Activated CD4-positive, alpha-beta T cell treated with anti-CD3 and anti-CD28 coated beads for 4 hours (primary cell): ENCODE data around the gene PNN.
"Not testable (repeated sequence)": the region's sequence is repeated elsewhere in the genome, so short reads cannot be mapped to it uniquely, and the experiment has no call there.

Experiments used
- DNase-seq, 2 donors: peaks; one replicate each; pipeline ENCODE4 v3.0.0-alpha.2; 2020

Gene PNN

DNA sequence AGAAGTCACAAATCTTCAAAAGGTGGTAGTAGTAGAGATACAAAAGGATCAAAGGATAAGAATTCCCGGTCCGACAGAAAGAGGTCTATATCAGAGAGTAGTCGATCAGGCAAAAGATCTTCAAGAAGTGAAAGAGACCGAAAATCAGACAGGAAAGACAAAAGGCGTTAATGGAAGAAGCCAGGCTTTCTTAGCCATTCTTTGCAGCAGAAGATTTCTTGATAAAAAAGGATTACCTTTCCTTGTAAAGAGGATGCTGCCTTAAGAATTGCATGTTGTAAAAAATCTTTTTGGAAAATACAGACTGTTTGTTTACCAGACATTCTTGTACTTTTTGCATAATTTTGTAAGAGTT is 6.6 kb downstream of the PNN start:
- DNase-seq = no peak

DNA sequence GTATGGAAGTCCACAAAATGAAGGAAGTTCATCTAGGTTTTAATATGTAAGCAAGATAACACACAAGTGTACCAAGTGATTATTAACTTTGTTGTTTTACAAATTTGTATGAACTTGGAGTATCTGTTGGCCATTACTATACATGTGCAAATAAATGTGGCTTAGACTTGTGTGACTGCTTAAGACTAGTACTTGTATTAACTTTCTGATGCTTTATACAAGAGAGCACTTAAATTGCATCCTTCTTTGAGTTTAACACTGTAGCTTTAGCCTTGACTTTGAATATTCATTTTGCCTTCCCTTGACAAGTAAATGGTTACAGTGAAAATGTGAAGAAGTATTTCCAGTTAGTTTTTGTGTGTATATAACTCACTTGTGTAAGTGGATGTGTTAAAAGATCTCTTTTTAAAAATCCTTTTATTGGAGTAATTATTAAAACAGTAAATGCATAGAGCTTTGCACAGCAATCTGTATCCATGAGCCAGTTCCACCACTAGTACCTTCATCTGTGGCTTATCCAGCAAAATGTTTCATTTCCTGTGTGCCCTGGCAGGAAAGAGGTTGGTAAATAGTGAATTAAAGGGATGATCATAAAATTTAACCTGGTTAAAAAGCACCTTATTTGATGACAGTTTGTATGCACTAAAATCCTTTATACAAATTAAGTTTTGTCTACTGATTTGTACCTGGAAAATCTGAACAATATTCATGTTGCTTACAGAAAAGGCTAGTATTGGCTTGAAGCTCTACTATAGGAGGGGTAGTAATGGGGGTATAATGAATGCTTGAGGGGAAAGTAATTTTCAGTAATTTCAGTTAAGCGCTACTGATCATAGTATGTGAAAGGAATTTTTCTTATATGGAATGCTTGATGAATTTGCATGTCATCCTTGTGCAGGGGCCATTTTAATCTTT is 8.0 kb downstream of the PNN start:
- DNase-seq = no peak

DNA sequence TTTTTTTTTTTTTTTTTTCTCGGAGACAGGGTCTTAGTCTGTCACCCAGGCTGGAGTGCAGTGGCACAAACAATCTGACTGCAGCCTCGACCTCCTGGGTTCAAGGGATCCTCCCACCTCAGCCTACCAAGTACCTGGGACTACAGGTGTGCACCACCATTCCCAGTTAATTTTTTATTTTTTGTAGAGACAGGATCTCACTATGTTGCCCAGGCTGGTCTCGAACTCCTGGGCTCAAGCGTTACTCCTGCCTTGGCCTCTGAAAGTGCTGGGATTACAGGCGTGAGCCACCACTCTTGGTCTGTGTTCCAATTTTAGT is 8.6 kb downstream of the PNN start:
- not testable (repeated sequence) for DNase-seq

DNA sequence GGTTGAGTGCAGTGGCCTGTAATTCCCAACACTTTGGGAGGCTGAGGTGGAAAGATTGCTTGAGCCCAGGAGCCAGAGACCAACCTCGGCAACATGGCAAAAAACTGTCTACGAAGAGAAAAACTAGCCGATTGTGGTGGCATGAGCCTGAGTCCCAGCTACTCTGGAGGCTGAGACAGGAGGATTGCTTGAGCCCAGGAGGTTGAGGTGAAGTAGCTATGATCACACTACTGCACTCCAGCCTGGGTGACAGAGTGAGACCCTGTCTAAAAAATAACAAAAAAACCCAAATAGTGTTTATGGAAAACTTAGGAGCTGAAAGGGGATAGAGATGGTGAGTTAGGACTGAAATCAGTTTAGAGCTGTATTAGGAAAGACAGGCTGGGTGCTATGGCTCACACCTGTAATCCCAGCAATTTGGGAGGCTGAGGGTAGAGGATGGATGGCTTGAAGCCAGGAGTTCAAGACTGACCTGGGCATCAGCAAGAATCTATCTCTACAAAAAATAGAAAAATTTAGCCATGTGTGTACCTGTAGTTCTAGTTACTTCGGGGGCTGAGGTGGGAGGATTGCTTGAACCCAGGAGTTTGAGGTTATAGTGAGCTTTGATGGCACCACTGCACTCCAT is 9.7 kb downstream of the PNN start:
- no peak for DNase-seq

DNA sequence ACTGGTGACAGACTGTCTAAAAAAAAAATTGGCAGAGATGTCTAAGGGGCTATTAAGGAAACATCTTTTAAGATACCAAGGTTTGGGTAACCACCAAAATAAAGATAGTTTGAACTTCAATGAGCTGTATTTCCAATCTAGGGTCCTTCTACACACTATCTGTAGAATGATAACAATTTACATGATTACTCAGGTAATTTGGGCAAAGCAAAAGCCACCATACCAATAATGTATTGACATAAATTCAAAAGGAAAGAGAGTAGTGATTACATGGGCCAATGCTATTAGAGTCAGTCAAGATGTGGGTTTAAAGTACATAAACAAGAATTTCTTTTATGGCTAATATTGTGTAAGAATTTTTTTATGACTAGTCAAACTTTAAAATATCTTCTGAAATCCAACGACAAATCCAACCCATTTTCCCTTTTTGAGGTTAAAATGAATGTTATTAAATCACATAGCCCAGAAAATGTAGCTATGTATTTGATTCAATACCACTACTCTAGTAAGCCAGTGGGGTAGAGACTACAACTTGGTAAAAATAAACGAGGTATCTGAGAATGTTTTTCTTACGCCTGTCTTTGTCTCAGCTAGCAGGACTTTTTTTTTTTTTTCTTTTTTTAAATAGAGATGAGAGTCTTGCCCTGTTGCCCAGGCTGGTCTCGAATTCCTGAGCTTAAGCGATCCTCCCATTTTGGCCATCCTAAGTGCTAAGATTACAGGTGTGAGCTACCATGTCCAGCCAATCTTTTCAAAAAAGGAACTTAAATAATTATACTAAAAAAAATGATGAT is 10.4 kb downstream of the PNN start:
- no peak for DNase-seq

DNA sequence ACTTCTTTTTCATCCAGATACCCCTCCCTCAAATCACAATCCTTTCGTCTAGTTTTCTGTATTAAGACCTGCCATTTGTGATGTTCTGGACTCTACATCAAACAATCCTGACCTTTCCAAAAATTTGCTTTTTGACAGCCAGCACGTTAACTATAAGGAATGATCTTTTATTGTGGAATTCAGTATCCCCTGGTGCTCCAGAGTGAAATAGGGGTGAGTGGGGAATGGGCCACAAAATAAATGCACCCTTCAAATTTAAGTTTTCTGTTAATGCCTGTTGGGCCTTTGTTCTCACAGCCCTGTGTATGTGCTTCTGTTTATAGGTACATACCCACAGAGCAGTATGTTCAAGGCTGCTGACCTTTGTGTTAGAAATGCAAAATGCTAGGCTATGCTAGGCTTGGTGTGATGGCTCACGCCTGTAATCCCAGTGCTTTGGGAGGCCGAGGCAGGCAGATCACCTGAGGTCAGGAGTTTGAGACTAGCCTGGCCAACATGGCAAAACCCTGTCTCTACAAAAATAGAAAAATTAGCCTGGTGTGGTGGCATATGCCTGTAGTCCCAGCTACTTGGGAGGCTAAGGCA is 12.0 kb downstream of the PNN start:
- no peak for DNase-seq

DNA sequence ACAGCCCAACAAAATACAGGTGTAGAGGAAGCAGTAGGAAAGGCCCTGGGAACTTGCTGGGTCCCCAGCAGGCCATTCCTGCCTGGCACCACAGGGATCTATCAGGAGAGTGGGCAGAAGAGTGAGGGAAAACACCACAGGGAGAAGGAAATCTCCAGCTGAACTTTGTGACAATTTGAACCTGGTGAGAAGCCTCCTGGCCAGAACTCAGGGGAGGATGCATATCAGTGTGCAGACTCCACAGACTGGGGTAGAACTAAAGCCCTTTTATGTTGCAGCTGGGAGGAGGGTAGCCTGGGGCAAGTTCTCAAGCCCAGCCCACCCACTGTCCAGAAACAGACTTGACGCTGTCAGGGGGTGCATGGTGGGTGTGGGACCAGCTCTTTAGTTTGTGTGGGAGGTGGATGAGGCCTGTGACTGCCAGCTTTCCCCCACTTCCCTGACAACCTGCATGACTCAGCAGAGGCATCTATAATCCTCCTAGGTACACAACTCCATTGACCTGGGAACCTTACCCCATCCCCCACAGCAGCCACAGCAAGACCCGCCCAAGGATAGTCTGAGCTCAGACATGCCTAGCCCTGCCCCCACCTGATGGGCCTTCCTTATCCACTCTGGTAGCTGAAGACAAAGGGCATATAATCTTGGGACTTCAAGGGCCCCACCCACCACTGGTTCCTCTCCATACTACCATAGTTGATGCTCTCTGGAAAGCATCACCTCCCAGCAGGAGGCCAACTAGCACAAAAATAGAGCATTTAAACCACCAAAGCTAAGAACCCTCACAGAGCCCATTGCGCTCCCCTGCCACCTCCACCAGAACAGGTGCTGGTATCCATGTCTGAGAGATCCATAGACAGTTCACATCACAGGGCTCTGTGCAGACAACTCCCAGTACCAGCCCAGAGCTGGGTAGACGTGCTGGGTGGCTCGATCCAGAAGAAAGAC is 28.9 kb downstream of the PNN start:
- DNase-seq = no peak

DNA sequence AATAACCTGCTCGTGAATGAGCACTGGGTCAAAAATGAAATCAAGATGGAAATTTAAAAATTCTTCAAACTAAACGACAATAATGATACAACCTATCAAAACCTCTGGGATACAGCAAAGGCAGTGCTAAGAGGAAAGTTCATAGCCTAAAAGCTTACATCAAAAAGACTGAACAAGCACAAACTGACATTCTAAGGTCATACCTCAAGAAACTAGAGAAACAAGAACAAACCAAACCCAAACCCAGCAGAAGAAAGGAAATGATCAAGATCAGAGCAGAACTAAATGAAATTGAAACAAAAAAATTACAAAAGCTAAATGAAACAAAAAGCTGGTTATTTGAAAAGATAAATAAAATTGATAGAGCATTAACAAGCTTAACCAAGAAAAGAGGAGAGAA is 32.4 kb downstream of the PNN start:
- DNase-seq = not testable (repeated sequence)

DNA sequence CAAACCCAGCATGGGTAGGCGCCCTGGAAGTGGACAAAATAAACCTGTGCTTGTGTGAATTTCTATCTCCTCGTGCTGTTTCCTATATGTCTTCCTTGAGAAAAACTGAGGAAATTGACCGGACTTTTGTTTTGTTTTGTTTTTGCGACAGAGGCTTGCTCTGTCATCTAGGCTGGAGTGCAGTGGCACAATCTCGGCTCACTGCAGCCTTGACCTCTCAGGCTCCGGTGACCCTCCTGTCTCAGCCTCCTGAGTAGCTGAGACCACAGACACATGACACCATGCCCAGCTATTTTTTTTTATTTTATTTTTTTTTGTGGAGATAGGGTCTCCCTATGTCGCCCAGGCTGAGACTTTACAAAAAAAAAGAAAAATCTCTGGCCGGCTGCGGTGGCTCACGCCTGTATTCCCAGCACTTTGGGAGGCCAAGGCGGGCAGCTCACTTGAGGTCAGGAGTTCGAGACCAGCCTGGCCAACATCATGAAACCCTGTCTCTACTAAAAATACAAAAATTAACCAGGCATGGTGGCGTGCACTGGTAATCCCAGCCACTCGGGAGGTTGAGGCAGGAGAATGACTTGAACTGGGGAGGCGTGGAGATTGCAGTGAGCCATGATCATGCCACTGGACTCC is 36.2 kb downstream of the PNN start:
- no peak for DNase-seq

DNA sequence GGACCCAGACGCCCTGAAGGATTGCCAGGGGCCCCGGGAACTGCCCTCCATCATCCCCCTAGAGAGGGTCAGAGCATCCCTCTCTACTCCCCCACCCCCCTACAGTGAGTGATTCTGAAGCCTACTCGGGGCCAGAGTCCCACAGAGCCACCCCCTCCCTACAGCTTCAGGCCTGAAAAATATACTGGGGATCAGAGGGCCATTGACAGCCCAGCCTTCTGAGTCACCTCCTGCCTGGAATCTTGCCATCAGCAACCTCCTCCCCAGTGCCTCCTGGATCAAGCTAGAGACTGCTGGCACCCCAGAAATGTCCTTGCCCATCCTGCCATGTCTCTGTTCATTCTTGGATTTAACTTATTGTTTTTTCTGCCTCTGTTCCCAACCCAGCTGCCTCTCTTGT is 37.0 kb downstream of the PNN start:
- DNase-seq = no peak

DNA sequence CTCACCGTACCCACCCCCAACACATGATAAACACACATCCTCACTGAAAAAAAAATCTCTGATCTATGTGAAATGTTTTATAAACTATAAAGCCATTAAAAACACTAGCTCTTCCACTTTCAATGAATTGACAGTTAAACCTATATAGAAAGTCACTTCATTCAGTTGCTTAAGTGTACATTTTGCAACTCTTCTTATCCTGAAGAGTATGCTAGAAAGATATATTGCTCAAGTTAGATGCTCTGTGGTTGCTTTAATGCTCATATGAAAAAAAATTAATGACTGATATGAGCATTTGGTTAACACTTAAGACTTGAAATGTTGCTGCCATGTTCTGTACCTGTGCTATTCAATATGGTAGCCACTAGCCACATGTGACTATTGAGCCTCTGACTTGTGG is 37.6 kb downstream of the PNN start:
- DNase-seq = no peak

DNA sequence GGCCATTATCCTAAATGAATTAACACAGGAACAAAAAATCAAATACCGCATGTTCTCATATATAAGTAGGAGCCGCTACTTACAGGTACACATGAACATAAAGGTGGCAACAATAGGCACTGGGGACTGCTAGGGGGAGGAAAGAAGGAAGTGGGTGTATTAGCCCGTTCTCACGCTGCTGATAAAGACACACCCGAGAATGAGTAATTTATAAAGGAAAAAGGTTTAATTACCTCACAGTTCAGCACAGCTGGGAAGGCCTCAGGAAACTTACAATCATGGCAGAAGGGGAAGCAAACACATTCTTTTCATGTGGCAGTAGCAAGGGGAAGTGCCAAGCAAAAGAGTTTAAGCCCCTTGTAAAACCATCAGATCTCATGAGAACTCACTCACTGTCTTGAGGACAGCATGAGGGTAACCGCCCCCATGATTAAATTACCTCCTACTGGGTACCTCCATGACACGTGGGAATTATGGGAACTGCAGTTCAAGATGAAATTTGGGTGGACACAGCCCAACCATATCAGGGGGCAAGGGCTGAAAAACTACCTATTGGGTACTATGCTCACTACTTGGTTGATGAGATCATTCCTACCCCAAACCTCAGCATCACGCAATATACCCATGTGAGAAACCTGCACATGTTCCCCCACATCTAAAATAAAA is 42.3 kb downstream of the PNN start:
- no peak for DNase-seq

DNA sequence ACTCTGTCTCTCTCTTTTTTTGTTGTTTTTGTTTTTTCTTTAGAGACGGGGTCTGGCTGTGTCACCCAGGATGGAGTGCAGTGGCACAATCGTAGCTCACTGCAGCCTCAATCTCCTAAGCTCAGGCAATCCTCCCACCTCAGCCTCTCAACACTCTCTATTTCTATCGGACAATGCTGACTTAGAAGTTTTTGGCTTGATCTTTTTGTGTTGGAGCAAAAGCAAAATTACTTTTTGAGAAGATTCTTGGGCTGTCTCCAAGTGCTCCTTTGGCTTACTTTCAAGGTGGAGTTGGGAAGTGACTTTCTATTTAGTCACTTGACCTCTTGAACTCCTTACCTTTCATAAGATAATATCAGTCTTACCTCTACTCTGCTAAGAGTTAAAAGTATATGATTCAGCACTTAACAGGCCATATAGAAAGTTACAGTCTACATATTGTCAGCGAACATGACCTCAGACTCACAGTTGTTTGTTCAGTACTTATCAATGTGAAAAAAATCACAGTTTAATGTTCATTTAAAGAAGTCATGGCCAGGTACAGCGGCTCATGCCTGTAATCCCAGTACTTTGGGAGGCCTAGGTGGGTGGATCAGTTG is 43.2 kb downstream of the PNN start:
- DNase-seq = no peak

DNA sequence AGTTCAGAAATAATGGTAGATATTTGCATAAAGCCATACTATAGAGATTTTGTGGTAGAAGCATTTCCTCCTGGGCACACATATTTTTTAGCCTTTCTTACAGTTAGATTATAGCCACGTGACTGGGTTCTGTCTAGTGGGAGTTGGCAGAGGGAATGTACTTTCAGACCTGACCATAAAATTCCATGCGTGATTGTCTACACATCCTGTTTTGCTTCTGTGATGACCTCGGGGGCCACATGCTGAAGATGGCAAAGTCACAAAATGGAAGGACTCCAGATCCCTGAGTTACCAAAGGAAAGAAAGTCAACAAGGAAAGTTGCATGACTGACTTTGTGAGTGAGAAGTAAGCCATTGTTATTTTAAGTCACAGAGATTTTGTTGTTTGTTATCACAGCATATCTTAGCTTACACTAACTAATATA is 44.0 kb downstream of the PNN start:
- DNase-seq = no peak

DNA sequence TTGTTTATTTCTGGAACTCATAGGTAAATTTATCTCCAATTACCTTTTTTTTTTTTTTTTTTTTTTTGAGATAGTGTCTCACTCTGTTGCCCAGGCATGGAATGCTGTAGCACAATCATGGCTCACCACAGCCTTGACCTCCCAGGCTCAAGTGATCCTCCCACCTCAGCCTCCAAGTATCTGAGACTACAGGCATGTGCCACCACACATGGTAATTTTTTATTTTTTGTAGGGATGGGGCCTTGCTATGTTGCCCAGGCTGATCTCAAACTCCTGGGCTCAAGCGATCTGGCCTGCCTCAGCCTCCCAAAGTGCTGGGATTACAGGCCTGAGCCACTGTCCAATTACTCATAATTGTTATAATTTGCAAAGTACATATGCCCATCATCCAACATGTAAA is 45.4 kb downstream of the PNN start:
- not testable (repeated sequence) for DNase-seq

DNA sequence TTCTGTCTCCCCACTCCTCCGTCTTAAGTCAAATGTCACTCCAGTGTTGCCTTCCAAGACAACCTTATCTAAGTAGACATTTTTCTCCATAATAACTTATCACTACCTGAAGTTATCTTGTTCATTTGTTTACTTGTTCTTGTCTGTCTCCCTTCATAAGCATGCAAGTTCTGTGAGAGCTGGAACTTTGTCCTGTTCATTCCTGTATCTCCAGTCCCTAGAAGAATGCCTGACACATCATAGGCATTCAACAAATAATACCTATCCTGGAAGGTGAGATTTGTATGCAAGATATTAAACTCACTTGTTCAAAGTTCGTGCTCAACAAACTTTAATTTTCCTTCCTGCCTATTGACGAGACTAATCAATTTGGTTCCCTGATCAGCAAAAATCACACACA is 53.0 kb downstream of the PNN start:
- no peak for DNase-seq

DNA sequence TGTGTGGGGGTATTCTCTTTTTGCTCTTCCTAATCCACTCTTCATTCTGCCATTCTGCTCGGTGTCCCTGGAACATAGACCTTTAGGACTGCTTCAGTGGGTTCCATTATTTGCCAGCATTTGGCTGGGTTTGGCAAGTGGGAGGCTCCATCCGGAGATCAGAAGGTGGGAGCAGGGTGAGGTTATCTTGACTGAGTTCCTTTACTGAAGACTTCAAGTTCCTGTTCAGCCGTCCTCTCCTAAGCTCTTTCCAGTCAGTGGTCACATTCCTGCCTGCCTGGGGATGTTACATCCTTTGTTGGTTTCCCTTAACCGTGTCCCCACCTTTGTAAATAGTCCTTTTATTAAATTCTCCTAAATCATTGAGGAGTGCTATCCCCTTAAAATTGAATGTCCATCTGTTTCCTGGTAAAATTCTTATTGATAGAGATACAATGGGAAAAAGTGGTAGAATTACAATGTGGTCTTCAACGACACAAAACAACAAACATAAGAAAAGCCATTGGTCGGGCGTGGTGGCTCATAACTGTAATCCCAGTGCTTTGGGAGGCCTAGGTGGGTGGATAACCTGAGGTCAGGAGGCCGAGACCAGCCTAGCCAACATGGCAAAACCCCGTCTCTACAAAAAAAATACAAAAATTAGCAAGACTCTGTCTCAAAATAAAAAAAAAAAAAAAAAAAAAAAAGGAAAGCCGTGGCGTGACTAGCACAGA is 53.6 kb downstream of the PNN start:
- no peak for DNase-seq

DNA sequence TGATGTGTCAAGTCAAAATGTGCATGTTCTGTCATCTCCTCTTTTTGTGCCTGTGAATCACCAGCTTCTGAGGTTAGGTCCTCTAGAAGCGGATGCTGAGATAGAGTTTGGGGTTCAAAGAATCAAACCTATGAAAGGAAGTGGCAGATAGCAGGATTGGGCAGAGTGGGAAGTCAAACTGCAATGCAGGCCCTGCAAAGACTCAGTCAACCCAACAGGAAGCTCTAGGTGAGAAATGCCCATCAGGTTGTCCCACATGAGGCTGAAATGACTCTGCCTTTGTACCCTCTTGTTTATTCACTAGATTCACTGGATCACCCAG is 54.1 kb downstream of the PNN start:
- DNase-seq = peak; percentile 39 to 43

DNA sequence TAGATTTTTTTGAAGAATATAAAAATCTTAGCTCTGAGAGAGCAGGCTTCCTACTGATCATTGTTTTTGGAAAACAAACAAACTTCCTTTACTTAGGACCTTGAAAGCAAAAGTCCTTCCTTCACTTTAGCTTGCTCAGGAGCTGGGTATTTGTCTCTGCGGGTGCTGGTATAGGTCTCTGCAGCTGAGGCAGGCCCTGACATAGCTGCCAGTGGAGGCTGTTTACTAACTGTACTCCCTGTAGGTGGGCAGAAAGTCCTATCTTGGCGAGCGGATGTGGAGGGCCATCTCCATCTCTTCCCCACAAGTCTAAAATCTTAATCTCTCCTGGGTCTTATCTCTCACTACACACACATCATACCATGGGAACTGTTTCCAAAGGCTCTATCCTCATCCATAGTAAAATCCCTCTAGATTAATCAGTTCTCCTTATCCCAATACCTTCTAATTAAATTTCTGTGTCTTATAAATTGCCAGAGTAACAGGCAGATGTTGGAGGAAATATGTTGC is 54.6 kb downstream of the PNN start:
- DNase-seq = no peak

DNA sequence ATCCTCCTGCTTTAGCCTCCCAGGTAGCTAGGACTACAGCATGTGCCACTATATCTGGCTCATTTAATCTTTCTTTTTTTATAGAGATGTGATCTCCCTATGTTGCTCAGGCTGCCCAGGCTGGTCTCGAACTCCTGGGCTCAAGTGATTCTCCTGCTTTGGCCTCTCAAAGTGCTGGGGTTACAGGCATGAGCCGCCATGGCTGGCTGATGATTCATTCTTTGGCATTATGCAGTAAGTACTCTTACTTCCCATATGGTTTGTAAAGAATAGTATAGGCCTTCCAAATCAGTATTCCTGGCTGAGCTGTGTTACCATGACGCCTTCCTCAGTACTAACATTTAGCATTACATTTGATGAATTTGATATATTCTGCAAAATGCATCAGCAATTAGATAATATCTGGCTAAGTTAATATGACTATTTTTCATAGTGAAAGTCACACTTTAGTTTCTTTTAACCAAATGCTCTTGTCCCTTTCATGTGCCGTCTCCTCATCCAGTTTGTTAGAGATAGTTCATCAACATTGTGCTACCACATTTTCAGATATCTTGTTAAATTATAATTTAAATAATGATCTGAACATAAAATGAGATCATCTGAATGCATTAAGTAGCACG is 55.5 kb downstream of the PNN start:
- DNase-seq = no peak
